AG09319 (cell line): Measurements from ENCODE around the gene KDM5B.

ENCODE experiments used
- DNase-seq: peaks from one replicate; pipeline ENCODE4 v3.0.0-alpha.2; 2010; ENCODE audit warnings: low read depth; ENCODE audit errors: extremely low read depth
- CTCF ChIP-seq: IDR thresholded peaks from 2 replicates; pipeline ENCODE4 v1.5.1; 2011; ENCODE audit warnings: low read depth, mild to moderate bottlenecking, inconsistent platforms, low read length, moderate library complexity

The KDM5B gene

DNA sequence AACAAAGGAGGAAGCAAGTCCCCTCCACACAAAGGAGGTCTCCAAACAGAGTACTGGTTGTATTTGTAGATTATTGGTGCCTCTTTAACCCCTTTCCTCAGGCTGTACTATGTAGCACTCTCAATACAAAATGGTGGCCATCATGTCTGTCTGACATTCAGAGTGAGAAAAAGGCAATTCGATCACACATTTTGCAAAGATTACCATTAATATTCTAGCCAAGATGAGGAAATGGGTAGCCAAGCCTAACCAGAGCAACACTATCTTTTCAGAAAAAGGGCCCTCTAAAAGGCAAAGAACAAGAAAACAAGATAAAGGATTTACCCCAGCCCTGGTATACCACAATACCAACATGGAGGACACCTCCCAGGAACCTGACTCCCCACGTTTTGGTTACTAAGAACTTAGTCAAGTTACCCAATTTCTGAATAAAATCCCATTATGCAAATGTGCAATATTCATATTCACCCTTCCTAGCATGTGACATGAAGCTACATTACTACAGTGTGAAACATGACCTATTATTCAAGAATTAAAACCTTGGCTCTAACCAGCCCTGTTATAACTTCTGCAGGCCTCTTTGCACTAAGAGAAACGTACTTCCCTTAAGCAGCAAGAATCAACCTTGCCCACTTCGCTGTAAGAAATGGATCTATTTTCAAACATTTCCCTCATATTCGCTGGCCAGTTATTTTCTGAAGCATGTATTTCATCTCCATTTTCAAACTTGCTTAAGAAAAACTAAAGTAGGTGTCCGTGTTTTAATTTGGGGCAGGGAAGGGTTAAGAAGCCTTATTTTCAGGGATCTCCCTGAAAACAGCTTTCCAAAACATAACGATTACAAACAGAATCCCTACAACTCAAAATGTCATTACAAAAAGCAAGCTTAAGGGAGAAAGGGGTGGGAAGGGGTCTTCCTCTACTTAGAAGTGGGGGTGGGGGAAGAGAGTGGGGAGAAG, 2.1 kb downstream of the KDM5B start:
- no peak for TF ChIP-seq CTCF

GRCh38 chr1:202804126-202804525, 4.1 kb downstream of the KDM5B start:
- TF ChIP-seq CTCF, result no peak

More for the DNA sequence above, 2.1 kb downstream of the KDM5B start:
- DNase-seq, result no peak

DNA sequence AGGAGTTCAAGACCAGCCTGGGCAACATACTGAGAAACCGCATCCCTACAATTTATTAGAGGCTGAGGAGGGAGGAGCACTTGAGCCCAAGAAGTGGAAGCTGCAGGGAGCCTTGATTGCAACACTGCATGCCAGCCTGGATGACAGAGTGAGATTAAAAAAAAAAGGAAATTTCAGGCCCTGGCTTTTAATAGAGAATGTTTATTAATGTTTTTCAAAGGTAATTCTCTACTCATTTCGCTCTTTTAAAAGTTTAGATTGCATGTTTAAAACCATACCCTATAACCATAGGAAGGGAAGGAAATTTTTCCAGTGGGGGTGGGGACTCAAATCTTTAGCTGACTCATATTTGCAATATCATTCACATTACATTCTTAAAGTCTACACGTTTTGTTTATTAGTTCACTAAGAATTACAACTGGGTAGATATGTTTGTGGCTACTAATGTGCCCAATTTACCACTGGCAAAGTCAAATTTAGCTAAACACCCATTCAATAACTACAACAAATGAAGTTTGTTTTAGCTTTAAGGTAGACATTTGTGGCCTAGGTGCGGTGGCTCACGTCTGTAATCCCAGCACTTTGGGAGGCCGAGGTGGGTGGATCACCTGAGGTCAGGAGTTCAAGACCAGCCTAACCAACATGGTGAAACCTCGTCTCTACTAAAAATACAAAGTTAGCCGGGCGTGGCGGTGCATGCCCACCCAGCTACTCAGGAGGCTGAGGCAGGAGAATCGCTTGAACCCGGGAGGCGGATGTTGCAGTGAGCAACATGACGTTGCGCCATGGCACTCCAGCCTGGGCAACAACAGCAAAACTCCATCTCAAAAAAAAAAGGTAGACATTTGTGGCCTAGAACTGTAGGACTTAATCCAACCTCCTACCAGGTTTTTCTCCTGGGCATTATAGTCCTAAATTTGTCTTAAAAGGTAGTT, 5.0 kb downstream of the KDM5B start:
- no peak for TF ChIP-seq CTCF
- no peak for DNase-seq

More at GRCh38 chr1:202804126-202804525, 4.1 kb downstream of the KDM5B start:
- no peak for DNase-seq

- no peak for TF ChIP-seq CTCF
- DNase-seq, result no peak
Observed at GRCh38 chr1:202802034-202802433, 6.2 kb downstream of the KDM5B start.

DNA sequence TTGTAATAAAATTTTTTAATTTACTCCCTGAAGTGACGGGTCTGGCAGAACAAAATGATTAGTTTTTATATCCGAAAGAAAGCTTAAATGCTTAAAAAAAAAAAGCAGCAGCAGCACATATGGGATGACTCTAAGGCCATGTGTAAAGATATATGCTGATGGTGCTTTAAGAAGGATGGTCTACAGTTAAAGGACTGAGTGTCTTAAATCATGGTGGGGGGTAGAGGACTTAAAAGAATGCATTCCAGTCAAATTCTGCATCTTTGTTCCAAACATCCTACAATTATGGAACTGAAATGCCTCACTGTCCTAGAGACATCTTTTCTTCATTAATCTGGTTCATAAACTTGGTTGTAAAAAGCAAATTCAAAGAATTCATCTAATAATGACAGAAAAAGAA, 7.0 kb downstream of the KDM5B start:
- DNase-seq, result no peak
- TF ChIP-seq CTCF, result no peak

GRCh38 chr1:202800742-202801141, 7.5 kb downstream of the KDM5B start:
- DNase-seq, result no peak
- no peak for TF ChIP-seq CTCF
